Measurements from ENCODE around the gene ANKRD45.
"Not testable (repeated sequence)": the region's sequence is repeated elsewhere in the genome, so short reads cannot be mapped to it uniquely, and the experiment has no call there.

ANKRD45 gene

GRCh38 chr1:173639102-173639501 is 30.5 kb downstream of the ANKRD45 start:
- H3K4me3 ChIP-seq (ENCODE audit: low read length), result no peak overlapping the region
- TF ChIP-seq CTCF (conservative IDR thresholded peaks at IDR 0.05; ENCODE audit: low read length), result no peak
- DNase-seq (ENCODE audit: low read depth), result no peak

- H3K4me3 ChIP-seq (ENCODE audit: low read length), result no peak overlapping the region
- DNase-seq (ENCODE audit: low read depth), result no peak
- TF ChIP-seq CTCF (conservative IDR thresholded peaks at IDR 0.05; ENCODE audit: low read length), result no peak
These were observed 31.3 kb downstream of the ANKRD45 start for GRCh38 chr1:173638043-173639021.

- not testable (repeated sequence) for H3K4me3 ChIP-seq (ENCODE audit: low read length); DNase-seq (ENCODE audit: low read depth)
These were observed 32.2 kb downstream of the ANKRD45 start for GRCh38 chr1:173637236-173638042.

- no peak for TF ChIP-seq CTCF (conservative IDR thresholded peaks at IDR 0.05; ENCODE audit: low read length)
- no peak for DNase-seq (ENCODE audit: low read depth)
- H3K4me3 ChIP-seq (ENCODE audit: low read length), result no peak within 1 kb of the TSS
These were observed 34.5 kb downstream of the ANKRD45 start, which contains the start of gene TEX50 for GRCh38 chr1:173635116-173635515. TEX50 (plus strand) TSS chr1:173635338; CDS start chr1:173635522, 184 bp downstream.

GRCh38 chr1:173628888-173629287 is 40.8 kb downstream of the ANKRD45 start:
- H3K4me3 ChIP-seq (ENCODE audit: low read length), result no peak overlapping the region
- DNase-seq (ENCODE audit: low read depth), result peak; percentile 1
- no peak for TF ChIP-seq CTCF (conservative IDR thresholded peaks at IDR 0.05; ENCODE audit: low read length)

GRCh38 chr1:173627269-173627668 is 42.4 kb downstream of the ANKRD45 start:
- no peak for TF ChIP-seq CTCF (conservative IDR thresholded peaks at IDR 0.05; ENCODE audit: low read length)
- H3K4me3 ChIP-seq (ENCODE audit: low read length), result no peak overlapping the region
- no peak for DNase-seq (ENCODE audit: low read depth)

GRCh38 chr1:173616859-173617258 is 52.8 kb downstream of the ANKRD45 start:
- TF ChIP-seq CTCF (conservative IDR thresholded peaks at IDR 0.05; ENCODE audit: low read length), result no peak
- no peak for DNase-seq (ENCODE audit: low read depth)
- H3K4me3 ChIP-seq (ENCODE audit: low read length), result no peak overlapping the region

- H3K4me3 ChIP-seq (ENCODE audit: low read length); DNase-seq (ENCODE audit: low read depth): not testable (repeated sequence)
These were observed 56.6 kb downstream of the ANKRD45 start for GRCh38 chr1:173613086-173613485.
